GM21367 (cell line): ENCODE results near the gene KRTAP16-1.
"Not testable (repeated sequence)": the region's sequence is repeated elsewhere in the genome, so short reads cannot be mapped to it uniquely, and the experiment has no call there.

Experiments
- ATAC-seq: cut with Tn5 transposase; IDR thresholded peaks from one replicate; pipeline ENCODE4 v1.9.1; 2021; ENCODE audit not compliant: unreplicated experiment

The KRTAP16-1 gene

DNA sequence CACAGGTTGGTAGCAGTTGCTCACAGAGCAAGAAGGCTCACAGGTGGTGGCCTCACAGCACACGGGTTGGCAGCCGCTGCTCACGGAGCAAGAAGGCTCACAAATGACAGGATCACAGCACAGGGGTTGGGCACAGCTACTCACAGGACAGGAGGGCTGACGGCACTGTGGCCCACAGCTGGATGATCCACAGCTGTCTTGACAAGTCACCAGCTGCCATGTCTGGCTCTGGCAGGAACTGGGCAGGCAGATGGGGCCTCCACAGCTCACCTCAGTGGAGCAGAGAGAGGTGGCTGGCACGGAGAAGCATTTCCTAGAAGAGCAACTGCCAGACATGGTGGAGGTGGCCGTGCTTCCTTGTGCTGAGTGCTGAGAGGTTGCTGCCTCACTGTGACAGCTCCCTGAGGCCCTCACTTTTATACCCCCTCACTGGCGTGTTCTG is at the start of gene KRTAP16-1:
TSS of gene KRTAP16-1 (minus strand) at position 392 of the 442 bp plus-strand sequence. CDS start at position 336, 56 bp downstream.
- ATAC-seq = no peak

DNA sequence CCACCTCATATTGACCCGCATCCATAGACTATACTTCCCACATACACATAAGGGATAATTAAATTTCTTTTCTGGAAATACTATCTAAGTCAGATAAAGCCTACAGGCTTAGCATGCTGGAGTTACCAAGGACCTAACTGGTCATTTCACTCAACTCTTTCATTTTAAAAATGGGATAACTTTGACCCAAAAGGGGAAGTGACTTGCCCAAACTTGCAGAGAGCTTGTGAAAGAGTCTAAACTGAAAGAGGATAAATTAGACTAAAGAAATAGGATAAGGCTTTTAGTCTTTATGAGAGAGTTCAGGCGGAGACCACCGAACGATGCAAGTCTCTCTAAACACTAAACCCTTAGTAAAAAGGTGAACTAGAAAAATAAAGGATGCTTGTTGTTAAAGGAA is 45.4 kb upstream of the KRTAP16-1 start:
- no peak for ATAC-seq

DNA sequence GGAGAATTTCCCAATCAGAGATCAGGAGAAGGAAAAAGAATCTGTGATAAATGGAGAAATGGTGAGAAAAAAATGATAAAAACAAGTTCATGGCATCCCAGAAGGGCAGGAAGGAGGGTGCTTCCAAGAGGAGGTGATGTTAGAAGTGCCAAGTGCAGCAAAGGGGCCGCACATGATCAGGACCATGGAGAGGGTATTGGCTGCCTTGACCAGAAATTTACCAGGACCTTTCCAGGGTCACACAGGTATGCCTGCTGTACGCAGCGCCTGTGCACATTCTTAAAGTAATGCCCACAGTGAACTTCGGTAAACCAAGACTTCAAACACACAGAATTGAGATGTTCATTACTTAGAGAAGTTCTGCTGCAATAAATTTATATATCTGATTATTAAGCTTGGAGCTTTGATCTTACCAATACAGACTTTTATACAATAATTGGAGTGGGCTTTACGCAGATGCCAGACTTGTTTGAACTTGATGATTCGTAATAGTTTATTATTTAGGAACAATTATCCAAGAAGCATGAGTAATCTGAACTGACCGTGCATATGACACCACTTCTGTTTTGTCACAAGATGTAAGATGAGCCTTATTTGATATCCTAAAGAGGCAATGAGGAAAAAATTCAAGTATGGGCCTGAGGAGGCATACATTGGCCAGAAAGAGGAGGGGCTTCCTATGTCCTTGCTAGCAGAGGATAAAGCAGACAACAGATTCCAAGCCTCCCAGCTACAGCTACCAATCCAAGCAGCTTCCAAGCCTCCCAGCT is 43.7 kb upstream of the KRTAP16-1 start:
- no peak for ATAC-seq

DNA sequence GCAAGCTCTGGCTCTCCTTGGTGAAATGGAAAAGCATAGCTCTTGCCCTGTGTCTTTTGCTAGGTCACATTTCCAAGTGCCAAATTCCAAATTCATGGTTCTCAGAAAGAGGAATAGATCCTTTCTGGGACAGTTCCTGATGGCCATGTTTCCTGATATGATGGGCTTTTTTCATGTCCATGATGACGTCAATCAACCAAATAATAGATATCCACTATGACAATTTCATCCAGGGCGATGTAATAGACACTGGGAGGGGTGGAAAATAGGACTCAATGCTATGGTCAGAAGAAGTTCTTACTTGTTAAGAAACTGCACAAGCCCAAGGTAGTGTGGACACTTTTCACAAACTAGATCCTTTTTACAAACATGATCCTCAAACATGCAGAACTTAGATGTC is 42.1 kb upstream of the KRTAP16-1 start:
- ATAC-seq = no peak

GRCh38 chr17:41350381-41350878 is 41.3 kb upstream of the KRTAP16-1 start, which contains the start of gene KRT33A:
Gene KRT33A, minus strand, starts transcription at chr17:41350828. Its CDS starts 61 bp downstream, at chr17:41350767.
- not testable (repeated sequence) for ATAC-seq

DNA sequence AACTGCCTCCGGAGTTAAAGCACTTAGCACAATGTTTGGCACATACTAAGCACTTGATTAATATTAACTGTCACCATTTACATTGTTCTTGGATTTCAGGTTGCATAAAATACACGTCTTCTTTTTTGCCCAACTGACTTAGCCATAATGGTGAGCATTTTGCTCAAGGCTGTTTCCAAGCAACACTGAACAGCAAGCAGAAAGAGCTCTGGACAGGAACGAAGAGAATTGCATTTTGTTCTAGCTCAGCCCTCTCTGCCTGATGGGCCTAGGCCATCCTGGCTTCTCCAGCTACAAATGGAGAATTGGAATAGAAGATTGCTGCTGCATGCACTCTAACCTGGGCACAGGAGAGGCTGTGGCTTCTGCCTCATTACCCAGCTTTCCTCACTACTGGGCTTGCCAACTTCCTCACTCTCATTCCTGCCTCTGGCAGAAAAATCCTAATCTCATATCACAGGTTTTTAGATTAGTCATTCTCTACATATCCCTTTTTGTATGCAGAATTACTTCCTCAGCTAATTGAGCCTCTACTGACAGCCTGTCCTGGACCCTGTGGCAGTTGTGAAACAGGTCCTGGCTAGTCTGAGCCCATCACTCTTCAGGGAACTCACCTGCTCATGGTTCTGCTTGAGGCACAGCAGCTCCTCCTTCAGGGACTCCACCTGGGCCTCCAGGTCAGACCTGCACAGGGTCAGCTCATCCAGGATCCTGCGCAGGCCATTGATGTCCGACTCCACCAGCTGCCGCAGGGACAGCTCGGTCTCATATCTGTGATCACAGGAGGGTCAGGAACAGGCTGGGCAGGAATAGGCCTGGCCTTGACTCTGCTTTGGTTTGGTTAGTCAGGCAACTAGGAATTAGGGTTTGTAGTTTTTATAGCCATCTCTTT is 39.0 kb upstream of the KRTAP16-1 start:
- no peak for ATAC-seq

DNA sequence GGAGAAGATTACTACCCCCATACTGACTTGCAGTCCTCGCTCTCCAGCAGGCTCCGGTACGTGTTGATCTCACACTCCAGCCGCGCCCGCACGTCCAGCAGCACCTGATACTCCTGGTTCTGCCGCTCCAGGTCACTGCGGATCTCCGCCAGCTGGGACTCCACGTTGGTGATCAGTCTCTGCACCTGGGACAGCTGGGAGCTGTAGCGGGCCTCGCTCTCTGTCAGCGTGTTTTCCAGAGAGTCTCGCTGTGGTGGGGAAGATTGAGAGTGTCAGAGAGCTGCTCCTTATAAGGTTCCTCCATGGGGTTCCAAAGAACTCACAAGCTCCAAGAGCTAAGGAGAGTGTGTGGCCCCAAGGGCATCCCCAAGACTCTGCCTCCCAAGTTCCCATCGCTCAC is 37.3 kb upstream of the KRTAP16-1 start:
- ATAC-seq = not testable (repeated sequence)

GRCh38 chr17:41345992-41346391 is 36.9 kb upstream of the KRTAP16-1 start:
- ATAC-seq = no peak

GRCh38 chr17:41343029-41343428 is 33.9 kb upstream of the KRTAP16-1 start:
- ATAC-seq = no peak

GRCh38 chr17:41340934-41341861 is 32.1 kb upstream of the KRTAP16-1 start:
- ATAC-seq = no peak

DNA sequence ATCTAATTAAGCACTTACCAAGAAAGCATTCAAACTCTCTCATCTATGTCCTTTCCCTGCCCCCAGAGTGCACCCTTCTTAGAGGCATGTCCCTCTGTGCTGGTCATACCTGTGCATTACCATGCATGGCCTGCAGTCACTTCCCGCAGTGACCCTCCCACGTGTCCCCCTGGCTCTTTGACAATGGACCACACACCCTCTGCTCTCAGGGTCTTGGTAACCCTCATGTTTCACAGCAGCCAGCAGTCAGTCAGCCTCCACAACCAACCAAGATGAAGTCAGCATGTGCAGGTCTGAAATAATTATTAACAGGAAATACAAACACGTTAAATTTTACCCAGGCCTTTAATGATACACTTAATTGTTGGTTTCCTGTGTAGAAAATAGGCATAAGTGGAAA is 31.4 kb upstream of the KRTAP16-1 start:
- no peak for ATAC-seq

DNA sequence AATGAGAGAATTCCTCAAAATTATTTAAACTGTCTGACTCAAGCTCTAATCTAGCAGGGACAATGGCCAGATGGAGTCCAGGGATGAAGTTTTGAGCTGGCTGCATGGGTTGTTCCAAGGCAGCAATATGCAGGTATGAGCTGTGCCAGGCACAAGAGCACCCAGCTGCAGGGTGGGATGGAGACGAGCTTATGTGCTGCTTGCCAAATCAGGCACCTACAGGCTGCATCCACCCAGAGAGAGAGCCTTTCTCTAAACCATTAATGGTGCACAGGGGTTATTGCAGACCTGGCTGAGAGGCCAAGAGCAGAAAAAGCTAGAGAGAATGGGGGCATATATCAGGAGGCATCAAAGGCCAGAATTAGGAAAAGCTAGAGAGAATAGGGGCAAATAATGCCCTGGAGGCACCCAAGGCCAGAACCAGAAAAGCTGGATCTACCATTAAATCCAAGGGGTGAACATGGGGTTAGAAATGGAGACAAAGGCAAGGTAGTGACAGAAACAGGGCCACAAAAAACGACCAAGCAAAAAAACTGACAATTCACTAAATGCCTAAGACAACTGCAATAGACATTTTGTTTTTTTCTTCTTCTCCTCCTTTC is 30.6 kb upstream of the KRTAP16-1 start:
- no peak for ATAC-seq

- no peak for ATAC-seq
Observed at GRCh38 chr17:41338961-41339485, 29.9 kb upstream of the KRTAP16-1 start.

GRCh38 chr17:41335747-41336146 is 26.6 kb upstream of the KRTAP16-1 start:
- no peak for ATAC-seq

DNA sequence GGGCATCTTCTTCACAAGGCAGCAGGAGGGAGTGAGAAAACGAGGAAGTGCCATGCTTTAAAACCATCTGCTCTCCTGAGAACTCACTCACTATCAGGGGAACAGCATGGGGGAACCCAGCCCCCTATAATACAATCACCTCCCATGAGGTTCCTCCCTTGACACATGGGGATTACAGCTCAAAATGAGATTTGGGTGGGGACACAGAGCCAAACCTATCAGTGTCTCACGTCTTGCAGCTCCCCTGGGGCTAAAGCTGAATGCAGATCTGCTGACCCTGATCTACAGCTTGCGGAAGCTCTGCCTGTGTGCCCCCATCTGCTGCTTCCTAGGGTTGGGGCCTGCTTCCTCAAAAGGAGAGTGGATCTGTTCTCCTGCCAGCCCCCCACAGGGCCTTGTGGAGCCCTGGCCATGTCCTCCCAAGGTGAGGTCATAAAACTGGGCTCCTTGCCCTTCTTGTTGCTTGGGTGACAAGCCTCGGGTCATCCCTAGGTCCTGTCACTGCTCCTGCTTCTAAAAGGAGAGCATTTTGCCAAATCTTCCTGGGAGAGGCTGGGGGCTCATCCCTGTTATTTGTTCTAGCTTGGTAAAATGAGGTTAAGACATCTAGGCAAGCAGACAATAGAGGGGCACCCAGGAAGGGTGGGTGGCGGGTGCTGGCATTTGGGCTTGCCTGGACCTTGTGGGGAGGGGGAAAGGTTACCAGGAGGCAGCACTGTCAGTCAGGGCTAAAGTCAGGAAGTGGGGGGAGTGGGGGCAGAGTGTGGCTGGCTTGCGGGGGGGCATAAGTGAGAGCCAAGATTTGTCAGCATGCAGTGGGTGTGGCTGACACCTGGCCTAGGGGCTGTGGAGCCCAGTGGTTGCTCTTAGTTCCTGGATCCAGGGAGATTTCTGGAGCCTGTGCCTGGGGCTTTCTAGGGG is 25.5 kb upstream of the KRTAP16-1 start:
- no peak for ATAC-seq

DNA sequence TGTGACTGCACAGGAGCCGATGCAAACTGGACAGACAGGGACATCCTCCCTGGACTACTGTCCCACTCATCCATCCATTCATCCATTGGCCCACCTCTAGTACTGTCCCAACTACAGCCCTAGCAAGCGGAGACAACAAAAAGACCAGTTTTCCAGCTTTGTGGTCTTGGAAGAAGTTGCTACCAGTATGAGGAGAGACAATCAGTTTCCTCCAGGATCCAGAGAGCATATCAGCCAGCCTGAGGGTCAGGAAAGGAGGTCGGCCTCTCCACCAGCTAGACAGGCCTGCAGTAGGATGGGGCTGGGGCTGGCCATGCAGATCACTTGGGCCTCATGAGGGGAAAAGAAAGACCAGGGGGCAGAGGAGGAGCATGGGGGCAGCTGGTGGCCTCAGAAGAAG is 24.7 kb upstream of the KRTAP16-1 start:
- ATAC-seq = no peak

GRCh38 chr17:41333098-41333497 is 24.0 kb upstream of the KRTAP16-1 start:
- ATAC-seq = no peak

GRCh38 chr17:41332239-41332638 is 23.1 kb upstream of the KRTAP16-1 start:
- ATAC-seq = no peak

GRCh38 chr17:41331606-41332005 is 22.5 kb upstream of the KRTAP16-1 start:
- ATAC-seq = no peak
